NCI-H510A (cell line): ENCODE measurements around the gene THOC5.
"Not testable (repeated sequence)": the region's sequence is repeated elsewhere in the genome, so short reads cannot be mapped to it uniquely, and the experiment has no call there.

ENCODE experiments used
- DNase-seq: peaks from one replicate; lab custom pipeline; 2025; lab: John Stamatoyannopoulos, UW

Gene THOC5

GRCh38 chr22:29510542-29510941 lies 43.0 kb downstream of the THOC5 start:
- no peak for DNase-seq

GRCh38 chr22:29509815-29510214 lies 43.7 kb downstream of the THOC5 start:
- DNase-seq: no peak

- no peak for DNase-seq
Measured at GRCh38 chr22:29509298-29509697, 44.3 kb downstream of the THOC5 start.

GRCh38 chr22:29503811-29504372 lies 49.7 kb downstream of the THOC5 start:
- no peak for DNase-seq

- DNase-seq: no peak
Measured at GRCh38 chr22:29499852-29500251, 53.7 kb downstream of the THOC5 start.

- no peak for DNase-seq
Measured at GRCh38 chr22:29493636-29494035, 59.9 kb downstream of the THOC5 start.

- DNase-seq: no peak
Measured at GRCh38 chr22:29491012-29491411, 62.5 kb downstream of the THOC5 start.

- DNase-seq: not testable (repeated sequence)
Measured at GRCh38 chr22:29489127-29489780, 64.3 kb downstream of the THOC5 start.

- no peak for DNase-seq
Measured at GRCh38 chr22:29487426-29487986, 66.1 kb downstream of the THOC5 start.

- DNase-seq: no peak
Measured at GRCh38 chr22:29485448-29485847, 68.1 kb downstream of the THOC5 start.

- DNase-seq: no peak
Measured at GRCh38 chr22:29484642-29485041, 68.9 kb downstream of the THOC5 start.

GRCh38 chr22:29483254-29483653 lies 70.3 kb downstream of the THOC5 start:
- DNase-seq: no peak

- no peak for DNase-seq
Measured at GRCh38 chr22:29482726-29483125, 70.8 kb downstream of the THOC5 start.

- no peak for DNase-seq
Measured at GRCh38 chr22:29482253-29482652, 71.3 kb downstream of the THOC5 start.

- DNase-seq: no peak
Measured at GRCh38 chr22:29481265-29482000, 72.1 kb downstream of the THOC5 start.

- DNase-seq: no peak
Measured at GRCh38 chr22:29480512-29481264, 72.9 kb downstream of the THOC5 start.

GRCh38 chr22:29480262-29480511 lies 73.4 kb downstream of the THOC5 start:
- DNase-seq: no peak

GRCh38 chr22:29479417-29480261 lies 73.9 kb downstream of the THOC5 start, which contains the start of gene NEFH:
Gene NEFH, plus strand, starts transcription at chr22:29480218. Its CDS starts 45 bp downstream, at chr22:29480263.
- DNase-seq: peak; percentile 47

- no peak for DNase-seq
Measured at GRCh38 chr22:29478326-29479276, 75.0 kb downstream of the THOC5 start.

GRCh38 chr22:29477723-29478318 lies 75.7 kb downstream of the THOC5 start:
- peak; percentile 34 for DNase-seq
